Measurements from ENCODE around the gene BIN2. TPM values are rescaled to one million over a fixed set of nuclear protein-coding genes. Genes with fewer than 3 reads are reported as not detected.

The BIN2 gene
- total RNA-seq, 4 donors from 2014 or later: 1.7 to 8.3 (median 2.9) TPM

GRCh38 chr12:51333536-51333935 is 9.6 kb upstream of the BIN2 start:
- TF ChIP-seq POLR2AphosphoS5 (IDR thresholded peaks at IDR 0.05) (no peak), POLR2A (IDR thresholded peaks at IDR 0.05; ENCODE audit: low read depth) (no peak), EP300 (IDR thresholded peaks at IDR 0.05) (no peak), CTCF (IDR thresholded peaks at IDR 0.05) (no peak)
- Histone ChIP-seq H3K27ac (replicated peaks in 1 of 4) (no peak overlapping the region), H3K4me1 (no peaks in the 10 kb centered on the region), H3K36me3 (no peaks in the 10 kb centered on the region), H3K27me3 (no peaks in the 10 kb centered on the region), H3K9me3 (no peaks in the 10 kb centered on the region), H3K4me3 (no peak overlapping the region)
- intact Hi-C loops (cut with DNase I): no loop called here
- no peak for DNase-seq (ENCODE audit: extremely low spot score)
- WGBS: 72% methylated on average over 6 of the region's 6 CpGs

- intact Hi-C loops (cut with DNase I): no loop called here
- no peak for TF ChIP-seq CTCF (IDR thresholded peaks at IDR 0.05)
- TF ChIP-seq EP300 (IDR thresholded peaks at IDR 0.05): no peak
- TF ChIP-seq POLR2A (IDR thresholded peaks at IDR 0.05; ENCODE audit: low read depth): no peak
- TF ChIP-seq POLR2AphosphoS5 (IDR thresholded peaks at IDR 0.05): no peak
These were observed 6.2 kb upstream of the BIN2 start for GRCh38 chr12:51330186-51330585.

DNA sequence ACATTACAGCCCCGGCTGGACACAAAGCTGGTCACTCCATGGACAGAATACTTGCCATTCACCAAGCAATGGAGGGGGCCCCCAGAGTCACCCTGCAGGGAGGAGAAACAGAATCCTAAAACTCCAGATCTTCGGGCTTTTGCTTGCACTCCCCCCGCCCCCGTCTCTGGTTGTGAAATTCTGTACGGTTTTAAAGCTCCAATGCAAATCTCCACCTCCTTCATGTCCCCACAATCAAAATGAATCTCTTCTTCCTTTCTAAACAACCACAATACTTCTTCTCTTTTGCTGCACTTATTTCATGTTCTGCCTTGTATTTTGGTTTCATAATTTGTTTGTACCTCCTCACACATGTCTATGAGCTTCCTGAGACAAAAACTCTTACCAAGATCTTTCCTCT is 5.8 kb upstream of the BIN2 start:
- Histone ChIP-seq H3K4me1 (peaks cover 0 to 8% (median 0%) of the 10 kb centered on the region in 4 donors), H3K9me3 (no peaks in the 10 kb centered on the region), H3K27me3 (no peaks in the 10 kb centered on the region), H3K36me3 (no peaks in the 10 kb centered on the region), H3K27ac (replicated peaks in 1 of 4) (no peak overlapping the region), H3K4me3 (no peak overlapping the region)
- 71% methylated on average over 5 of the region's 5 CpGs for WGBS
- TF ChIP-seq EP300 (IDR thresholded peaks at IDR 0.05): no peak
- no peak for TF ChIP-seq CTCF (IDR thresholded peaks at IDR 0.05)
- TF ChIP-seq POLR2AphosphoS5 (IDR thresholded peaks at IDR 0.05): no peak
- no peak for TF ChIP-seq POLR2A (IDR thresholded peaks at IDR 0.05; ENCODE audit: low read depth)
- DNase-seq (ENCODE audit: extremely low spot score): no peak
- intact Hi-C loops (cut with DNase I): no loop called here

More at GRCh38 chr12:51330186-51330585, 6.2 kb upstream of the BIN2 start:
- no peak for DNase-seq (ENCODE audit: extremely low spot score)
- H3K36me3 ChIP-seq: no peaks in the 10 kb centered on the region
- H3K27me3 ChIP-seq: no peaks in the 10 kb centered on the region
- H3K27ac ChIP-seq (replicated peaks in 1 of 4): no peak overlapping the region
- no peaks in the 10 kb centered on the region for H3K9me3 ChIP-seq
- no peak overlapping the region for H3K4me3 ChIP-seq
- H3K4me1 ChIP-seq: peaks cover 0 to 8% (median 0%) of the 10 kb centered on the region in 4 donors

DNA sequence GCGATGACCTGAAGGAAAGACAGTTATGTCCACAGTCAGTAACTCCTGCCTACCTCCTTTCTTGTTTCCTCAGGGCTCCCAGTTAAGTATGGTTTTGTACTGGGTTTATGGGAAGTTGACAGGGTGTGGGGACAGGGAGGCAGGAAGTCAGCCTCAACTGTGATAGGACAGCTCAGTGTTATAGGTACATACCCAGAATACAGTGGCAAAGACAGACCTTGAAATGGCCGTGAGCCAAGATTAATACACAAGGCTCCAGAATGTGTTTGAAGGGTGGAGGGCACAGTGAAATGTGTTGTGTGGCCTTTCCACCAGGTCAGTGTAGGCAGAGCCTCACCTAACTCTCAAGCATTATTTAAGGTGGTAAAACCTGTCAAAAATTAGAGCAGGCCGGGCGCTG is 4.6 kb upstream of the BIN2 start:
- WGBS: 83% methylated on average over 4 of the region's 4 CpGs

More for the DNA sequence above, 4.6 kb upstream of the BIN2 start:
- intact Hi-C loops (cut with DNase I): no loop called here
- no peak for DNase-seq (ENCODE audit: extremely low spot score)
- no peak for TF ChIP-seq CTCF (IDR thresholded peaks at IDR 0.05)
- no peak for TF ChIP-seq EP300 (IDR thresholded peaks at IDR 0.05)
- no peak for TF ChIP-seq POLR2AphosphoS5 (IDR thresholded peaks at IDR 0.05)
- H3K4me3 ChIP-seq: no peak overlapping the region
- peaks cover 0 to 8% (median 0%) of the 10 kb centered on the region in 4 donors for H3K4me1 ChIP-seq
- no peaks in the 10 kb centered on the region for H3K9me3 ChIP-seq
- H3K36me3 ChIP-seq: no peaks in the 10 kb centered on the region
- H3K27me3 ChIP-seq: peaks cover 0 to 8% (median 0%) of the 10 kb centered on the region in 4 donors
- H3K27ac ChIP-seq (replicated peaks in 1 of 4): no peak overlapping the region
